Measurements from ENCODE around the gene SIGLEC5. TPM values are rescaled to one million over a fixed set of nuclear protein-coding genes. Genes with fewer than 3 reads are reported as not detected.

Gene SIGLEC5
- total and polyA plus RNA-seq, 2 of the 8 experiments (the other 6 are each of a cell fraction or from before 2014, with no cell fraction given): not detected

GRCh38 chr19:51565583-51565982 is 64.6 kb downstream of the SIGLEC5 start (continued):
- TF ChIP-seq SP2 (IDR thresholded peaks at IDR 0.05; ENCODE audit: low read length): no peak
- no peak for TF ChIP-seq HDAC6 (IDR thresholded peaks at IDR 0.05; ENCODE audit: low read depth, low read length)
